Keratinocyte (primary cell): ENCODE results near the gene CFAP57. TPM values are rescaled to one million over a fixed set of nuclear protein-coding genes. Genes with fewer than 3 reads are reported as not detected.

Experiments used
- DNase-seq: peaks from one replicate; pipeline ENCODE4 v3.0.0-alpha.2; 2011; ENCODE audit warnings: low read depth, missing footprints, low spot score
- FAIRE-seq: peaks from 2 replicates; lab custom pipeline; 2011; peaks lifted over from hg19 to GRCh38; lab: Jason Lieb, UNC
- H2AFZ ChIP-seq: 2 replicates; pipeline ENCODE4 v1.6.0; 2012; ENCODE audit warnings: low read length, control low read depth, inconsistent platforms; ENCODE audit not compliant: control insufficient read depth
- H3K27ac ChIP-seq: 2 replicates; pipeline ENCODE4 v1.5.1; 2011; ENCODE audit warnings: low read length; ENCODE audit not compliant: control insufficient read depth, insufficient read depth
- H3K27me3 ChIP-seq: 3 replicates; pipeline ENCODE4 v1.6.0; 2011; ENCODE audit warnings: low read length; ENCODE audit not compliant: control insufficient read depth, insufficient read depth; ENCODE audit errors: extremely low read depth
- H3K36me3 ChIP-seq, 2 experiments: 2 replicates in 1 of 2; 3 replicates in 1 of 2; pipeline ENCODE4 v1.5.1; 2011; ENCODE audit warnings: low read length in 2 of 2, mild to moderate bottlenecking in 1 of 2; ENCODE audit not compliant: control insufficient read depth in 2 of 2, insufficient read depth in 2 of 2; ENCODE audit errors: extremely low read depth in 1 of 2
- H3K4me1 ChIP-seq: 3 replicates; pipeline ENCODE4 v1.5.1; 2011; ENCODE audit warnings: low read length; ENCODE audit not compliant: control insufficient read depth, insufficient read depth; ENCODE audit errors: extremely low read depth
- H3K4me2 ChIP-seq: 3 replicates; pipeline ENCODE4 v1.6.0; 2011; ENCODE audit warnings: low read depth, low read length; ENCODE audit not compliant: control insufficient read depth, insufficient read depth; ENCODE audit errors: extremely low read depth
- H3K4me3 ChIP-seq, 3 experiments: fragments of 200-600 bp in 1 of 3; sonication (generic) in 1 of 3; 2 replicates in 2 of 3; 3 replicates in 1 of 3; pipeline ENCODE4 v1.5.1; 2011 to 2016; ENCODE audit warnings: low read length in 3 of 3, mild to moderate bottlenecking in 3 of 3, control low read depth in 2 of 3, inconsistent platforms in 1 of 3, low read depth in 1 of 3, mixed read lengths in 1 of 3, mixed run types in 1 of 3, moderate library complexity in 1 of 3; ENCODE audit not compliant: control insufficient read depth in 2 of 3, insufficient read depth in 2 of 3; ENCODE audit errors: extremely low read depth in 1 of 3
- H3K79me2 ChIP-seq: 2 replicates; pipeline ENCODE4 v1.6.0; 2012; ENCODE audit warnings: low read length; ENCODE audit not compliant: control insufficient read depth, insufficient read depth
- H3K9ac ChIP-seq: 3 replicates; pipeline ENCODE4 v1.6.0; 2011; ENCODE audit warnings: low read length; ENCODE audit not compliant: control insufficient read depth, insufficient read depth; ENCODE audit errors: extremely low read depth
- H3K9me1 ChIP-seq: 3 replicates; pipeline ENCODE4 v1.6.0; 2011; ENCODE audit warnings: low read length; ENCODE audit not compliant: control insufficient read depth, insufficient read depth; ENCODE audit errors: extremely low read depth
- H3K9me3 ChIP-seq: 2 replicates; pipeline ENCODE4 v1.5.1; 2012; ENCODE audit warnings: low read depth, low read length; ENCODE audit not compliant: control insufficient read depth
- H4K20me1 ChIP-seq: 3 replicates; pipeline ENCODE4 v1.6.0; 2011; ENCODE audit warnings: low read length; ENCODE audit not compliant: control insufficient read depth, insufficient read depth; ENCODE audit errors: extremely low read depth
- EZH2 ChIP-seq: IDR thresholded peaks from one replicate; pipeline ENCODE4 v1.6.1; 2012; ENCODE audit warnings: inconsistent platforms, mild to moderate bottlenecking, low read length, moderate library complexity
- dilution Hi-C: fragments of 300-500 bp; cut with MboI; formaldehyde crosslinking; loops from one replicate; pipeline ENCODE4 v1.7.0; 2020; ENCODE audit warnings: low sequenced_read_pairs; ENCODE audit not compliant: extremely low pct_ligation_motif_present
- polyA plus RNA-seq, 5 experiments: library from polyadenylated mRNA; depleted of rRNA in 3 of 5; stranded (reverse) in 3 of 5; stranded (forward) in 1 of 5; unstranded in 1 of 5; fragments of >200 nt; gene quantifications; 1 replicate in 1 of 5; 2 replicates in 3 of 5; 3 replicates in 1 of 5; pipeline versions ENCODE4 v1.2.1 to v1.2.3, GENCODE V29; 2011 to 2012; ENCODE audit warnings: missing spikeins in 2 of 5, low read depth in 1 of 5, low replicate concordance in 1 of 5
- TF ChIP-seq, protein P1 (sequence below), 3 experiments: IDR thresholded peaks in 1 of 3; conservative IDR thresholded peaks in 1 of 3; optimal IDR thresholded peaks in 1 of 3; 2 replicates in 2 of 3; 3 replicates in 1 of 3; pipeline versions ENCODE3 to v1.5.1; 2011; ENCODE audit warnings: low read length in 3 of 3, mild to moderate bottlenecking in 3 of 3, moderate library complexity in 2 of 3, control low read depth in 1 of 3, inconsistent platforms in 1 of 3; ENCODE audit not compliant: insufficient read depth in 2 of 3; ENCODE audit errors: extremely low read depth in 1 of 3

Gene CFAP57
- polyA plus RNA-seq, 1 donor (not counting 4 experiments of a cell fraction or from before 2014, with no cell fraction given), result 0.39 TPM

DNA sequence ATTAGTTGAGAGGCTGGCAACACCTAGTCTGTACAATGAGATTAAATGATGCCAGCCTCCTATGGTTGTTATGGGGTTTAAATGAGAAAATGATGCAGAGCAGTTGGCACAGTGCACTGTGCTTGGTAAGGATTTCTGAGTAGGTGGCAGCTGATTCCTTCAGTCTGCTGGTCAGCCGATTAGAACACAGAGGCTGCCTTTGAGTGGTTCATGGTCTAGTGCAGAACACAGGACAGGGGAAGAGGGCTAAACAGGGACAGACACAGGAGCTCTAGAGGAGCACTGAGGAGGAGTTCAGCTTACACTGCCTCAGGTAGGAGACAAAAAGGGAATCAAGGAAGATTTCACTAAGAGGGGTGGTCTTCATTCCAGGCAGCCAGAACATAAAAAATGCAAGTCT, 130.1 kb downstream of the CFAP57 start:
- no peaks in the 10 kb centered on the region for H4K20me1 ChIP-seq
- dilution Hi-C loops, result no loop called here
- H3K9me3 ChIP-seq, result no peaks in the 10 kb centered on the region
- H3K4me1 ChIP-seq, result no peaks in the 10 kb centered on the region
- H3K36me3 ChIP-seq, result no peaks in the 10 kb centered on the region
- no peak overlapping the region for H3K9ac ChIP-seq
- no peak overlapping the region for H2AFZ ChIP-seq
- no peak overlapping the region for H3K4me3 ChIP-seq
- H3K27ac ChIP-seq, result no peak overlapping the region
- TF ChIP-seq, protein P1, sequence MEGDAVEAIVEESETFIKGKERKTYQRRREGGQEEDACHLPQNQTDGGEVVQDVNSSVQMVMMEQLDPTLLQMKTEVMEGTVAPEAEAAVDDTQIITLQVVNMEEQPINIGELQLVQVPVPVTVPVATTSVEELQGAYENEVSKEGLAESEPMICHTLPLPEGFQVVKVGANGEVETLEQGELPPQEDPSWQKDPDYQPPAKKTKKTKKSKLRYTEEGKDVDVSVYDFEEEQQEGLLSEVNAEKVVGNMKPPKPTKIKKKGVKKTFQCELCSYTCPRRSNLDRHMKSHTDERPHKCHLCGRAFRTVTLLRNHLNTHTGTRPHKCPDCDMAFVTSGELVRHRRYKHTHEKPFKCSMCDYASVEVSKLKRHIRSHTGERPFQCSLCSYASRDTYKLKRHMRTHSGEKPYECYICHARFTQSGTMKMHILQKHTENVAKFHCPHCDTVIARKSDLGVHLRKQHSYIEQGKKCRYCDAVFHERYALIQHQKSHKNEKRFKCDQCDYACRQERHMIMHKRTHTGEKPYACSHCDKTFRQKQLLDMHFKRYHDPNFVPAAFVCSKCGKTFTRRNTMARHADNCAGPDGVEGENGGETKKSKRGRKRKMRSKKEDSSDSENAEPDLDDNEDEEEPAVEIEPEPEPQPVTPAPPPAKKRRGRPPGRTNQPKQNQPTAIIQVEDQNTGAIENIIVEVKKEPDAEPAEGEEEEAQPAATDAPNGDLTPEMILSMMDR (optimal IDR thresholded peaks at IDR 0.05 in 1 of 3, IDR thresholded peaks at IDR 0.05 in 1 of 3, conservative IDR thresholded peaks at IDR 0.05 in 1 of 3; ENCODE audit: extremely low read depth in 1 of 3, insufficient read depth in 2 of 3, low read length in 3 of 3), result no peak
- no peak for TF ChIP-seq EZH2
- DNase-seq (no peak), FAIRE-seq (no peak)
- H3K9me1 ChIP-seq, result no peaks in the 10 kb centered on the region
- H3K4me2 ChIP-seq, result no peak overlapping the region
- H3K27me3 ChIP-seq, result peaks cover 8% of the 10 kb centered on the region
- no peaks in the 10 kb centered on the region for H3K79me2 ChIP-seq

DNA sequence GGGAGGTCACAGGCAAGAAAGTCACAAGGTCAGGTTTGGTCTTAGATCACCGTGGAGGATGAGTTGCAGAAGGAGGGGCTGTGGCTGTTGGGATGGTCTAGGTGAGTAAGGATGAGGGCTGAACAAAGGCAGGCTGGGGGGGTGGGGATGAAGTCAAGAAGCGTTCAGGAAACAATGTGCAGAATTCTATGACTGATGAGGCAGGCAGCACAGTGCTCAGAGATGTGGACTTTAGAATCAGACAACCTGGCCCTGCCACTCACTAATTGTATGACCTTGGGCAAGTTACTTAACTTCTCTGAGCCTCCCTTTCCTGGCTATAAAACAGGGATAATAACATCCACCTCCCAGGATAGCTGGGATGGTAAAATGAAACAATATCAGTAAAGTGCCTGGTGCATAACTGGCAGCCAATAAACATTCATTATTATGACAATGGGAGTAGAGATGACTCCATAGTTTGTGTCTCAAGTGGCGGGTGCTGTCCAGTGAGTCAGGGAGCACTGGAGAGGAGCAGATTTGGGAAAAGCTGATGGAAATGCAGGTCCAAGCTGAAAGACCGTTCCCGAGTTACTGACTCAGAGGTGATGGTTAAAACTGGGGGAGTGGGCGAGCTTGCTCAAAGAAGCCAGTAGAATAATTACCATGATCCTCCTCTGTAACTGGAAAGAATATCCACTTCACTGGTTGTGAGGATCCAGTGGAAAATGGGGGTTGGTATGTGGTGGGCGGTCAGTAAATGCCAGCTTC, 130.8 kb downstream of the CFAP57 start:
- H3K4me3 ChIP-seq, result no peak overlapping the region
- no peak overlapping the region for H2AFZ ChIP-seq
- dilution Hi-C loops, result no loop called here
- H3K4me2 ChIP-seq, result no peak overlapping the region
- no peaks in the 10 kb centered on the region for H3K4me1 ChIP-seq
- H3K9me3 ChIP-seq, result no peaks in the 10 kb centered on the region
- H3K9me1 ChIP-seq, result no peaks in the 10 kb centered on the region
- FAIRE-seq (no peak), DNase-seq (no peak)
- TF ChIP-seq, protein P1 (optimal IDR thresholded peaks at IDR 0.05 in 1 of 3, IDR thresholded peaks at IDR 0.05 in 1 of 3, conservative IDR thresholded peaks at IDR 0.05 in 1 of 3; ENCODE audit: extremely low read depth in 1 of 3, insufficient read depth in 2 of 3, low read length in 3 of 3), result no peak
- TF ChIP-seq EZH2, result no peak
- H3K36me3 ChIP-seq, result no peaks in the 10 kb centered on the region
- H3K79me2 ChIP-seq, result no peaks in the 10 kb centered on the region
- no peak overlapping the region for H3K9ac ChIP-seq
- no peaks in the 10 kb centered on the region for H4K20me1 ChIP-seq
- peaks cover 8% of the 10 kb centered on the region for H3K27me3 ChIP-seq
- no peak overlapping the region for H3K27ac ChIP-seq
